ENCODE results near the gene TMEM213.

DNA sequence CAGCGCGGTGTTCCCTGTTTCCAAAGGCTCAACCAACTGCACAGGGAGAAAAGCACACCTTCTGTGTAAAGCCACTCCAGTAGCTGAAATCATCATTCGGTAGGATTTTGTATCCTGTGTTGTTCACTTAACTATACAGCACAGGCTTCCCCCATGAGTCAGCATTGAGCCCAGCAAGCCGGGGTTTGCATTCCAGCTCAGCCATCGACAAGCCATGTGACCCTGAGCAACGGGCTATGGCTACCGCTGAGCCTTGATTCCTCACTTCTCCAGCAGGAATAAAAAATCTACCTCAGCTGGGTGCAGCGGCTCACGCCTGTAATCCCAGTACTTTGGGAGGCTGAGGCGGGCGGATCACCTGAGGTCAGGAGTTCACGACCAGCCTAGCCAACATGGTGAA, 44.3 kb downstream of the TMEM213 start:
- TF ChIP-seq IRF2 (CRISPR knock-in tag; IDR thresholded peaks at IDR 0.05) (no peak), ZKSCAN8 (CRISPR knock-in tag; IDR thresholded peaks at IDR 0.05) (no peak), SRF (CRISPR knock-in tag; IDR thresholded peaks at IDR 0.05) (no peak), TBP (optimal IDR thresholded peaks at IDR 0.05; ENCODE audit: low read depth, low read length) (no peak), CBX1 (IDR thresholded peaks at IDR 0.05; ENCODE audit: low read depth) (no peak), EP300 (IDR thresholded peaks at IDR 0.05; ENCODE audit: low read length) (peak; percentile 59), NUFIP1 (IDR thresholded peaks at IDR 0.05; ENCODE audit: partially characterized antibody) (no peak), CHD1 (IDR thresholded peaks at IDR 0.05; ENCODE audit: low read length) (no peak), JUN (IDR thresholded peaks at IDR 0.05; ENCODE audit: borderline replicate concordance, low read depth, low read length) (0 out of 2 replicates have a peak, but pooled peaks have one; percentile 45), JUN (CRISPR knock-in tag; IDR thresholded peaks at IDR 0.05; ENCODE audit: borderline replicate concordance) (no peak), KAT7 (CRISPR knock-in tag; IDR thresholded peaks at IDR 0.05; ENCODE audit: borderline replicate concordance) (no peak), BDP1 (IDR thresholded peaks at IDR 0.05; ENCODE audit: insufficient read depth, insufficient read length) (no peak)
- TF ChIP-seq, protein P1, sequence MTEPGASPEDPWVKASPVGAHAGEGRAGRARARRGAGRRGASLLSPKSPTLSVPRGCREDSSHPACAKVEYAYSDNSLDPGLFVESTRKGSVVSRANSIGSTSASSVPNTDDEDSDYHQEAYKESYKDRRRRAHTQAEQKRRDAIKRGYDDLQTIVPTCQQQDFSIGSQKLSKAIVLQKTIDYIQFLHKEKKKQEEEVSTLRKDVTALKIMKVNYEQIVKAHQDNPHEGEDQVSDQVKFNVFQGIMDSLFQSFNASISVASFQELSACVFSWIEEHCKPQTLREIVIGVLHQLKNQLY (CRISPR knock-in tag; conservative IDR thresholded peaks at IDR 0.05), result no peak
